Stimulated activated naive CD4-positive, alpha-beta T cell treated with Interleukin-2 at 50 U/mL for 16 hours (primary cell): ENCODE measurements around the gene RXRB.
"Not testable (repeated sequence)": the region's sequence is repeated elsewhere in the genome, so short reads cannot be mapped to it uniquely, and the experiment has no call there.

Experiments used
- DNase-seq: peaks from one replicate; lab custom pipeline; 2025; lab: John Stamatoyannopoulos, UW

The RXRB gene

GRCh38 chr6:33200219-33201146 is at the start of gene RXRB, which contains the start of gene SLC39A7:
Gene RXRB (minus strand): TSS chr6:33200665. CDS start chr6:33200476, 189 bp downstream.
Gene SLC39A7 (plus strand): TSS chr6:33200867. CDS start chr6:33201246, 379 bp downstream.
- DNase-seq: peak; percentile 99

GRCh38 chr6:33249732-33250630 is 49.5 kb upstream of the RXRB start:
- no peak for DNase-seq

DNA sequence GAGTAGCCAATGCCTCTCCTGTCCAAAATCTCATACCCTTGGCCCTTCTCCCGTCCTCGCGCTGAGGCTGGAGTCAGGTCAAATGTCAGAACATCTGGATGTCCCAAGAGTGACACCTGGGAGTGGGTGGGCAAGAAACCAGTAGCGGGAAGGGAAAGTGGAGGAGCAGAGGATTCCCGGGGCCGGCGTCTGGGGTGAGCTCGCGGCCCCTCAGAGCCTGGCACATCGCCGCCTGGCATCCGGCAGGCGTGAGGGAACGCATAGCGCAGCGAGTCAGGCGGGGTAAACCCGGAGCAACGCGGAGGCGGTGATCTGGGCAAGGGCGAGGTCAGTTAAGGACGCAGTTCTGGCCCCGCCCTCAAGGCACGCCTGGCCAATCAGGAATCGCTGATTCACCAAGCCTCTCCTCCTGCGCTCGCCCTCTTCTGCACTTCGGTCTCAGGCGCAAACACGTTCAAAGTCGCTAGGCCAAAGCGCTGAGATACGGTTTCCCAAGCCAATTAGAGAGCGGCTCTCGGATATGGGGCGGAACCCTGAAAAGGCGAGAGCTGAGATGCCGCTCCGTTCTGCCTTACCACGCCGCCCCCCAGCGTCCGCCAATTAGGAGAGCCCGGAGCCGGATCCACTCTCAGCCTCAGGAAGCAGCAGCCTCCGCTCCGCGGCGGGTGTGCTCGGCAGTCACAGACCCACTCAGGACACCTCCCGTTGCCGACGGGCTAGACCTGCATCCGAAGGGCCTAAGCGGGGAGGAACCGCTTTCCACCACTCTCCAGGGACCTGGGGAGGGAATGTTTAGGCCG is 48.7 kb upstream of the RXRB start:
- DNase-seq: peak; percentile 98

DNA sequence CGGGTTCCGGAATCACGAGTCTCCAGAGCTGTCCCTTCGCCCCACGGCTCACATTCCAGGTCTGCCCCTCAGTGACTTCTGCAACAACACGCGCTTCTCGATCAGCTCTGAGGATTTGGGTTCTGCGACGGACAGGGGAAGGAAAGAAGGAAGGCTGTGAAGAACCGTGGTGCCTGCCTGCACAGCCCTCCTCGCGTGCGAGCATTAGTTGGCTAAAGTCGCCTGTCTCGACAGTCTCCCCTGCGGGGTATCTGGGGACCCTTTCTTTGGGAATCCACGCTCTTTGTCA is 48.1 kb upstream of the RXRB start:
- no peak for DNase-seq

DNA sequence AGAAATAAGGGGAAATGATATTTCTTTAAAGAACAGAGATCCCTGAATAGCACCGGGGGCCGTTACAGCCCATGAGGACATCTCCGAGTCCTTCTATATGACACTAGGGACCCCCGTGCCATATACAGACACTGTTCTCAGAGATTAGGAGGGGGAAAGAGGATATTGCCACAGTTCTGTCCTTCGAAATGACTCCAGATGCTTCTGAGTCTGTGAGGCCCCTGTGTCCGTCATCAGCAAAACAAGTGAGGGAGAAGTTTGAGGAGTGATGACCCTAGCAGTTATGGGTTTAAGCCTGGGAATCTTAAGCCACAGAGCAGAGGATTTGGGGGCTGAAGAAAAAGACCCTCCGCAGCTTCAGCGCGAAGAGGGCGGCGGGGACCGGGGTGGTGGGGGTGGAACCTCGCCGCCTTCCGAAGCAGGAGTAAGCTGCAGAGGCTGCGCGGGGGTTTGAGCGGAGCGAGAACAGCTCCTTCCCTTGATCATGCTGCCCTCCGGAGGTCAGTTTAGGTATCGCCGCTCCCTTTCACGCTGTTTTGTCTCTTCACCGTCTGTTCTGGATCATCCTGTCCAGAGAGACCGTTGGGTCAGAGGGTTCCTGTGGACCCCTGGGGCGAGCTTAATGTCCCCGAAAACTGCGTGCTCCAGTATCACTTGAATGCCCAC is 47.6 kb upstream of the RXRB start:
- DNase-seq: peak; percentile 88

- no peak for DNase-seq
These were observed 43.0 kb upstream of the RXRB start for GRCh38 chr6:33243476-33243875.

GRCh38 chr6:33241968-33242367 is 41.5 kb upstream of the RXRB start:
- no peak for DNase-seq

GRCh38 chr6:33237741-33238140 is 37.3 kb upstream of the RXRB start:
- no peak for DNase-seq

DNA sequence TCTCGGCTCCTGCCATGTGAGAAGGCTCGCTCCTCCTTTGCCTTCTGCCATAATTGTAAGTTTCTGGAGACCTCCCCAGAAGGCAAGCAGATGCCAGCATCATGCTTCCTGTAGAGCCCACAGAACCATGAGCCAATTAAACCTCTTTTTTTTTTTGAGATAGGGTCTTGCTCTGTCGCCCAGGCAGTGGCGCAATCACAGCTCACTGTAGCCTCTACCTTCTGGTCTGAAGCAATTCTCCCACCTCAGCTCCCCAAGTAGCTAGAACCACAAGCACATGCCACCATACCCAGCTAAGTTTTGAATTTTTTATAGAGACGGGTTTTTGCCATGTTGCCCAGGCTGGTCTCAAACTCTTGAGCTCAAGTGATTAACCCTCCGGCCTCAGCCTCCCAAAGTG is 36.4 kb upstream of the RXRB start:
- no peak for DNase-seq

GRCh38 chr6:33236328-33236727 is 35.9 kb upstream of the RXRB start:
- DNase-seq: no peak

- no peak for DNase-seq
These were observed 34.8 kb upstream of the RXRB start for GRCh38 chr6:33235221-33235634.

DNA sequence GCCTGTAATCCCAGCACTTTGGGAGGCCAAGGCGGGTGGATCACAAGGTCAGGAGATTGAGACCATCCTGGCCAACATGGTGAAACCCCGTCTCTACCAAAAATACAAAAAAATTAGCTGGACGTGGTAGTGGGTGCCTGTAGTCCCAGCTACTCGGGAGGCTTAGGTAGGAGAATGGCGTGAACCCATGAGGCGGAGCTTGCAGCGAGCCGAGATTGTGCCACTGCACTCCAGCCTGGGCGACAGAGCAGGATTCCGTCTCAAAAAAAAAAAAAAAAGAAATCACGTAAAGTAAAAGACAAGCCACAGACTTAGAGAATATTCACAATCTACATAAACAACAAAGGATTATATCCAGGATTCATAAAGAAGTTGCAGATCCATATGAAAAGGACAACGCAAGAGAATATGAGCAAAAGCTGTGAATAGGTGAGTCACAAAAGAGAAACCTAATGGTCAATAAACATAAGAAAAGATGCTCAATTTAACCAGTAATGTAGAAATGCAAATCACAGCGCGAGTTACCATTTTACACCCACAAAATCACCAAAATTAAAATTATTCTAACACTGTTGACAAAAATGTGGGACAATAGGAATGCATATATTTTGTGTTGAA is 26.1 kb upstream of the RXRB start:
- DNase-seq: not testable (repeated sequence)

DNA sequence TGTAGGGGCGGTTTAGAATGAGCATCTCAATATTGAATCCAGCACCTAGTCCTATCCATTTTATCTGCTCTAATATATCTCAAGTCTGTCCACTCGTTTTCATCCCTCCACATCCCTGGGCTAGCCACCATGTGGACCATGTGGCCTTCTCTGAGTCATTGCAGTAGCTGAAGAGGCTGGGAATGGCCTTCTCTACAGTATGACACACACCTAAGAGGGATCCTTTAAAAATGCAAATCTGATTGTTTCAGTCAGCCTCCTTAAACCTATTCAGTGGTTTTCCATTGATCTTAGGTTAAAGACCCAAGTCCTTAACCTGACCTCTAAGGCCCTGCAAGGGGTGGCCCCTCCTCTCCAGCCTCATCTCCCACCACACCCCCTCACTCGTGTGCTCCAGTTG is 17.2 kb upstream of the RXRB start:
- no peak for DNase-seq

- DNase-seq: no peak
These were observed 16.8 kb upstream of the RXRB start for GRCh38 chr6:33217246-33217645.

- no peak for DNase-seq
These were observed 15.7 kb upstream of the RXRB start for GRCh38 chr6:33216117-33216649.

- DNase-seq: no peak
These were observed 15.0 kb upstream of the RXRB start for GRCh38 chr6:33215271-33216116.

DNA sequence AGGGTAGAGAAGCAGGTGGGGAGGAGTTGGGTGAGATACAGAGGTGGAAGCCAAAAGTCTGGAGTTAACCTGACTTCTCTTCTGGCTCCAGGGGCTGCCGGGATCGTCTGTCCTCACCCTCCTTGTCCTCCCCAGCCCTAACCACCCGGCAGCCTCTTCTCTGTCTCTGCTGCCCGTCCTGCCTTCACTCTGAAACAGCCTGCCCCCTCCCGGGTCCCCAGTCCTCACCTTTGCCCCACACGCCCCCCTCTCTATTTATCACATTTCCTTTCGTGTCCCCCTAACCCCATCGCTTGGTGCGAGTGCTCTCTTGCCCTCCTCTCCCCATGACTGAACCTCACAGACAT is 13.5 kb upstream of the RXRB start:
- DNase-seq: no peak

- peak; percentile 8 for DNase-seq
These were observed 12.9 kb upstream of the RXRB start for GRCh38 chr6:33213166-33213988.

DNA sequence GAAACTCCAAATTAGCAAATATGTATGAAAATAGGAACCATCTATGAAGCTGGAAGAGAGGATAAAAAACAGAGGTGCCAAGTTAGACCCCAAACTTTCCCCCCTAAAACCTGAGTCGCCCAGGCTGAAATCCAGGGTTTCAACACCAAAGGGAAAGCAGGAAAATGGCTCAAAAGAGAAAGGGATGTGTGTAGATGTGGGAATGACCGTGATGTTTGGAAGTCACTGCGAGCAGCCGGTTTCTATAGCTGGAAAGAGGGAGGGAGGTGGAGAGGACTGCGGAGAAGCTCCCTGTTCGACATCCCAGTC is 12.3 kb upstream of the RXRB start:
- DNase-seq: no peak
